GM15510 (cell line): Measurements from ENCODE around the gene CSTB.
A peak's percentile ranks its signal among the peaks of the same experiment; 100 is the strongest.

Experiments
- POLR2A ChIP-seq: IDR thresholded peaks from 3 replicates; pipeline ENCODE4 v1.6.1; 2011; ENCODE audit warnings: borderline replicate concordance; ENCODE audit not compliant: insufficient read length; ENCODE audit errors: extremely low read depth

The CSTB gene

DNA sequence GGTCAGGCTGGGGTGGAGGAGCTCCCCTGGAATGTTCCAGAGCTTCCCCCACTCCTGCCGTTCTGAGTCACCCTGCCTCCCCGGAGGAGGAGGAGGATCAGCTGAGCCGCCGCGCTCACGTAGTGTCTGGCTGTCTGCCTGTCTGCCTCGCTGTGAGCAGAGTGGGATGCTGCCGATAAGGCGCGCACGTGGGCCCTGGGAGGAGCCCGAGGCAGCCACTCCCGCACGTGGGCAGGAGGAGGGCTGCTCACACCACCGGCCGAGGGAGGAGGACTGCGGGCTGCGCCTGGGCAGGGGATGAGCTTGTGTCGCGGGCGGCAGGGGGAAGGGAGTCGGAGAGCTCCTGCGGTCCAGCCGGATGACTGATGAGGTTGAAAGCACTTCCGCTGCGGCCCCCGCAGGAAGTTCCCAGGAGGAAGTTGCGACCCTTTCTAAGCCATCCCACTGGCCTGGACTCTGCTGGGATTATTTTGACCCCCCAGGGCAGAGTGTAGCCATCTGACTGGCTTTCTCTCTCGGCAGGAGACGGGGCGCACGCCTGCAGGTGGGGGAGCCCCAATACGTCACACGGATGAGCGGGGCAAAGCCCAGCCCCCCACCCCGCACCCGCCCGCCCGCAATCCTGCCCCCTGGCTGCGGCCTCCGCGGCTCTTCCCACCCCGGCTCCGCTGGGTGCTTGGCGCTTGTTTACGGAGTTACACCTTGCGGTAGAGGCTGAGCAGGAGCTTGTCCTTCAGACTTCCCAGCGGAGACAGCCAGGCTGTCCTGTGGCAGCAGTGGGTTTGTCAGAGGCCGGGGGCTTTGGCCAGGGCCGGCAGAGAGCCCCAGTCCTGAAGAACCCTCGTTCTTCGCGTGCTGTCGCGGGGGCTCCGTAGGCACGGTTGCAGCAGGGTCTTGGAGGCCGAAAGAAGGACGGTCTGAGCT is 47.4 kb downstream of the CSTB start:
- TF ChIP-seq POLR2A: peak; percentile 44

DNA sequence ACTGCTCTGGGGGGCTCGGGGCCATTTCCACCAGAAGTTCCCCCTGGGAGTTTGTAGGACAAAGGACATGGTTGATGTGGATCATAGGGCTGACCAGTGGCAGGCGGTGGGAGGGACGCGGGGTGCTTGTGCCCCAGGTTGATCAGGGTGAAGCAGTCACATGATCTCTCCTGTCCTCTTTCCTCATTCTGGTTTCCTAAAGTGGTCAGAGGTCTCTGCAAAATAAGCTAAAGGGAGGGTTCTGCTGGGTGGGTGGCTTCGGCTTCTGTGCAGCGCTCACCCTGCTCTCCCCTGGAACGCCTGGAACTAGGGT is 48.0 kb downstream of the CSTB start:
- TF ChIP-seq POLR2A: no peak

DNA sequence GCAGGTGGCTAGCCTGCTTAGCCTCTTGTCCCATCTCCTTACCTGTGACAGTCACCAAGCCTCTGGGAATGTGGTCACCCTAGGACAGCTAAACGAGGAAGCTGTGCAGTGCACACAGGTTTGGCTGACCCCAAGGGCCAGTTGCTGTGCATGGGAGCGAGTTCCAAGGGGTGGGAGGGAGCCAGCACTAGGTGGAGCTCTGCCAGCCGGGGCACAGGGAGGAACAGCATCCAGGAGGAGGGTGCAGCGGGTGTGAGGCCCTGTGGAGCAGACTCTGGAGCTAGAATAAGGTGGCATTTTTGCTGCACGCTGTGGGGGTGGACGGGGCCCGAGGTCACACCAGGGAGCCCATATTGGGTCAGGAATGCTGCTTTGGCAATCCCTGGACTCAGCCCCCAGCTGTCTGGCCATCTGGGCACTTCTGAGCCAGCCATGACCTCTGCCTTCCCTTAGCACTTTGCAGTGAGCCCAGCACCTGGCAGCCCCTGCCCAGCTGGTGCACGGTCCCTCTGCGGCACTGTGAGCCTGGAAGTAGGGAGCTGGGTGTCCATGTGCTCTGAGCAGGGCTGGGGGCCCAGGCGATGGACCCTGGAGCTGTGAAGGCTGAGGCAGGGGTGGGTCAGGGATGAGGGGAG is 48.5 kb downstream of the CSTB start:
- no peak for TF ChIP-seq POLR2A

DNA sequence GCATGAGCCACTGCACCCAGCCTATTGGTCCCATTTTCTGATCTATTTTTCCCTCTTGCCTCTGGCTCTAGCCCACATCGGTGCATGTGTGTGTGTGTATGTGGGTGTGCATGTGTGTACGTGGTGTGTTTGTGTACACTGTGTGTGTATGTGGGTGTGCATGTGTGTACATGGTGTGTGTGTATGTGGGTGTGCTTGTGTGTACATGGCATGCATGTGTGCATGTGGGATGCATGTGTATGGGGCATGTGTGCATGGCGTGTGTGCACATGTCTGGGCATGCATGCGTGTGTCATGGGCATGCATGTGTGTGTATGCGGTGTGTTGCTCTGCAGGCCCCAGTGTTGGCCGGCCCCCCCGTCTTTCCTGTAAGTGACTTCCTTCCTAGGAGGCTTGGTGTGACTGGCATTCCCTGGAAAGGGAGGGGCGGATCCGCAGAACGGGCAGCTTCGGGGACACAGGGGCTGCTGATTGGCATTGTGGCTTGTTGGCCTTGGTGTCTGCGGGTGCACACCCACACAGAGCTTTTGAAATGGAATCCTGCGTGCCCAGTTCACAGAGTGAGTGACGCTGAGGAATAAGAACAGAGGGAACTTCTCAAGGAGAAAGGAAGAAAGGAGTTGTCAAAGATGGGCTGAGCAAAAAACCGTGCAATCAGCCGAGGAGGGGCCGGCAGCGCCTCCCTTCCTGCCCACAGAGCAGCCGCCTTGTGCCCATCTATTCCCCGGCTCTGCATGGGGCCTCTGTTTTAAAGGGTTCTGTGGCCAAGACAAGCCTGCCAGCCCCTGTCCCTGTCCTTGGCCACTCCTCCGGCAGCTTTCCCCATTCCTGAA is 49.2 kb downstream of the CSTB start:
- TF ChIP-seq POLR2A: no peak
